Fibroblast of lung (primary cell): Measurements from ENCODE around the gene ELFN2. TPM values are rescaled to one million over a fixed set of nuclear protein-coding genes. Genes with fewer than 3 reads are reported as not detected.

Source experiments
- DNase-seq, 2 donors: peaks; one replicate each; pipeline versions ENCODE4 v3.0.0 to v3.0.0-alpha.2; 2010; ENCODE audit warnings: low read depth in 2 of 2
- H2AFZ ChIP-seq: 2 replicates; pipeline ENCODE4 v1.5.1; 2012; ENCODE audit warnings: low read length, control low read depth, inconsistent platforms
- H3K27ac ChIP-seq: 2 replicates; pipeline ENCODE4 v1.5.1; 2011; ENCODE audit warnings: low read length, control low read depth; ENCODE audit not compliant: insufficient read depth
- H3K27me3 ChIP-seq: 2 replicates; pipeline ENCODE4 v1.5.1; 2011; ENCODE audit warnings: mild to moderate bottlenecking, low read length; ENCODE audit not compliant: control insufficient read depth, insufficient read depth
- H3K36me3 ChIP-seq: 2 replicates; pipeline ENCODE4 v1.5.1; 2011; ENCODE audit warnings: low read length; ENCODE audit not compliant: control insufficient read depth, insufficient read depth
- H3K4me1 ChIP-seq: 2 replicates; pipeline ENCODE4 v1.5.1; 2011; ENCODE audit warnings: low read length; ENCODE audit not compliant: control insufficient read depth, insufficient read depth; ENCODE audit errors: extremely low read depth
- H3K4me2 ChIP-seq: 2 replicates; pipeline ENCODE4 v1.5.1; 2011; ENCODE audit warnings: low read length, control low read depth; ENCODE audit not compliant: insufficient read depth; ENCODE audit errors: extremely low read depth
- H3K4me3 ChIP-seq, 4 experiments: fragments of 200-600 bp in 1 of 4; sonication (generic) in 1 of 4; replicated peaks in 1 of 4; 2 replicates each; pipeline ENCODE4 v1.5.1; 2011 to 2016; ENCODE audit warnings: low read length in 4 of 4, low read depth in 3 of 4, mild to moderate bottlenecking in 3 of 4, control low read depth in 2 of 4, inconsistent platforms in 1 of 4, mixed read lengths in 1 of 4; ENCODE audit not compliant: insufficient read depth in 1 of 4; ENCODE audit errors: control extremely low read depth in 1 of 4
- H3K79me2 ChIP-seq: 2 replicates; pipeline ENCODE4 v1.5.1; 2012; ENCODE audit warnings: mild to moderate bottlenecking, low read length, inconsistent platforms; ENCODE audit not compliant: control insufficient read depth, insufficient read depth
- H3K9ac ChIP-seq: 2 replicates; pipeline ENCODE4 v1.5.1; 2011; ENCODE audit warnings: mild to moderate bottlenecking, low read length, control low read depth; ENCODE audit not compliant: insufficient read depth
- H3K9me3 ChIP-seq: 2 replicates; pipeline ENCODE4 v1.5.1; 2012; ENCODE audit warnings: low read depth, low read length; ENCODE audit not compliant: control insufficient read depth, insufficient read depth
- H4K20me1 ChIP-seq: 2 replicates; pipeline ENCODE4 v1.5.1; 2011; ENCODE audit warnings: low read length; ENCODE audit not compliant: control insufficient read depth, insufficient read depth; ENCODE audit errors: extremely low read depth
- CTCF ChIP-seq, 2 donors: IDR thresholded peaks in 1 of 2; conservative IDR thresholded peaks in 1 of 2; 1 replicate in 1 of 2; 2 replicates in 1 of 2; pipeline ENCODE4 v1.5.1; 2011 to 2012; ENCODE audit warnings: low read length in 2 of 2, control low read depth in 1 of 2, inconsistent platforms in 1 of 2, low read depth in 1 of 2, mild to moderate bottlenecking in 1 of 2
- EZH2 ChIP-seq: IDR thresholded peaks from 2 replicates; pipeline ENCODE4 v1.5.1; 2012; ENCODE audit warnings: low read length, control low read depth, mild to moderate bottlenecking; ENCODE audit errors: missing control alignments
- polyA plus RNA-seq, 2 donors: library from polyadenylated mRNA; depleted of rRNA in 1 of 2; stranded (reverse) in 1 of 2; unstranded in 1 of 2; fragments of >200 nt; gene quantifications; 2 replicates each; pipeline ENCODE4 v1.2.1, GENCODE V29; 2011 to 2012; ENCODE audit warnings: missing spikeins in 1 of 2
- total RNA-seq: library from RNA; depleted of rRNA; stranded (reverse); fragments of >200 nt; gene quantifications from 2 replicates; pipeline ENCODE4 v1.2.1, GENCODE V29; 2014

Gene ELFN2
- total and polyA plus RNA-seq, 2 donors (not counting 1 experiment from before 2014, with no cell fraction given), result under 0.01 to 0.02 TPM

DNA sequence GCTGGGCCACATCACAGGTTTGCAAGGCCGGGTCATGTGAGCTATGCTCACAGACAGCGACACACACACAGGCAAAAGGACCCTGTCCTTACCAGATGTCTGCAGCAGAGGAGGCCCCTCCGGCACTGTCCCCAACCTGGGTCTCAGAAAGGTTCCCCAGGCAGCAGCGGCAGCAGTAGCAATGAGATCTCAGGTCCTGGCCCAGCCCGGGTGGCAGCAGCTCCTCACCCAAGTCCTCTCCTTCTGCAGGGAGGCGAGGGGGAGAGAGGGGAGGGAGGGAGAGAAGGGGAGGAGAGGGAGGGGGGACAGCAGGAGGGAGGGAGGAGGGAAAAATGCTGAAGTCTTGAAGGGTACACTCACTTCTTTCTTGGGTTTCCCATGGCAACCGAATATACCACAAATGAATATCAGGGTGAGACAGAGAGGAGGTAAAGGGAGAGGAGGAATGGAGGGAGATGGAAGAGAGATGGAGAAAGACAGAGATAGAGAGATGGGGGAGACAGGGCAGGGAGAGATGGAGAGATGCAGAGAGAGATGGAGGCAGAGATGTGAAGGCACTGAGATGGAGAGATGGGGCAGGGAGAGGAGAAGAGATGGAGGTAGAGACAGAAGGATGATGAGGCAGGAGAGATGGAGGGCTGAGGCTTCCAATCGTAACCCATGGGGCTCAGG is 9.5 kb downstream of the ELFN2 start:
- Histone ChIP-seq H3K27ac (no peak overlapping the region), H3K9ac (no peak overlapping the region), H3K4me1 (no peaks in the 10 kb centered on the region), H3K9me3 (no peaks in the 10 kb centered on the region), H3K79me2 (no peaks in the 10 kb centered on the region), H4K20me1 (no peaks in the 10 kb centered on the region), H3K36me3 (no peaks in the 10 kb centered on the region), H3K27me3 (peaks cover 36% of the 10 kb centered on the region), H2AFZ (no peak overlapping the region), H3K4me3 (no peak overlapping the region), H3K4me2 (no peak overlapping the region)
- no peak for DNase-seq
- no peak for TF ChIP-seq CTCF (conservative IDR thresholded peaks at IDR 0.05 in 1 of 2, IDR thresholded peaks at IDR 0.05 in 1 of 2; ENCODE audit: low read depth in 1 of 2, low read length in 2 of 2)
- TF ChIP-seq EZH2, result no peak

DNA sequence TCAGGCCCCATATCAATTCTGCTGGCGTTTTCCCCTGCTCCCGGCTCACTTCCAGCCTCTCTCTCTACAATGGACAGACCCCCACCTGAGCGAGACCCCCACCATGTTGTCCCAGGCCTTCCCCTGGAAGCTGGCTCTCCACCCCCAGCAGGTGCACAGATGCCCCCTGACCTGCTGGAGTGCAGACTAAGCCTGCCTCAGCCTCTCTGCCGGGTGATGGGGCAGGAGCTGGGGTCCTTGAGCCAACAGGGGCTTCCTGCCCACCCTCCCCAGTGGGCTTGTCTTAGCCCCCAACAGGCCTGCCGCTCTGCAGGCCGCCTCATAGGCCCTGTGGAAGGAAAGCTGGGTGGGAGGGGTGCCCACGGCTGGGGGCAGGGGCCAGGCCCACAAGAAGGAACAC is 10.0 kb downstream of the ELFN2 start:
- no peak for DNase-seq
- no peak overlapping the region for H2AFZ ChIP-seq
- no peaks in the 10 kb centered on the region for H3K79me2 ChIP-seq
- H3K4me3 ChIP-seq, result no peak overlapping the region
- H3K9me3 ChIP-seq, result no peaks in the 10 kb centered on the region
- TF ChIP-seq CTCF (conservative IDR thresholded peaks at IDR 0.05 in 1 of 2, IDR thresholded peaks at IDR 0.05 in 1 of 2; ENCODE audit: low read depth in 1 of 2, low read length in 2 of 2) (no peak), EZH2 (no peak)
- H3K4me2 ChIP-seq, result no peak overlapping the region
- H3K27me3 ChIP-seq, result peaks cover 36% of the 10 kb centered on the region
- H3K27ac ChIP-seq, result no peak overlapping the region
- H3K36me3 ChIP-seq, result no peaks in the 10 kb centered on the region
- no peaks in the 10 kb centered on the region for H3K4me1 ChIP-seq
- H4K20me1 ChIP-seq, result no peaks in the 10 kb centered on the region
- H3K9ac ChIP-seq, result no peak overlapping the region

GRCh38 chr22:37416827-37417226 is 10.5 kb downstream of the ELFN2 start:
- no peaks in the 10 kb centered on the region for H3K79me2 ChIP-seq
- no peaks in the 10 kb centered on the region for H3K4me1 ChIP-seq
- H3K9ac ChIP-seq, result no peak overlapping the region
- H2AFZ ChIP-seq, result no peak overlapping the region
- TF ChIP-seq EZH2, result no peak
- no peak for TF ChIP-seq CTCF (conservative IDR thresholded peaks at IDR 0.05 in 1 of 2, IDR thresholded peaks at IDR 0.05 in 1 of 2; ENCODE audit: low read depth in 1 of 2, low read length in 2 of 2)
- no peaks in the 10 kb centered on the region for H3K9me3 ChIP-seq
- no peak for DNase-seq
- no peaks in the 10 kb centered on the region for H3K36me3 ChIP-seq
- no peak overlapping the region for H3K27ac ChIP-seq
- no peak overlapping the region for H3K4me3 ChIP-seq
- no peaks in the 10 kb centered on the region for H4K20me1 ChIP-seq
- H3K27me3 ChIP-seq, result peaks cover 36% of the 10 kb centered on the region
- H3K4me2 ChIP-seq, result no peak overlapping the region
